ENCODE measurements around the gene CPSF2.

CPSF2 gene

DNA sequence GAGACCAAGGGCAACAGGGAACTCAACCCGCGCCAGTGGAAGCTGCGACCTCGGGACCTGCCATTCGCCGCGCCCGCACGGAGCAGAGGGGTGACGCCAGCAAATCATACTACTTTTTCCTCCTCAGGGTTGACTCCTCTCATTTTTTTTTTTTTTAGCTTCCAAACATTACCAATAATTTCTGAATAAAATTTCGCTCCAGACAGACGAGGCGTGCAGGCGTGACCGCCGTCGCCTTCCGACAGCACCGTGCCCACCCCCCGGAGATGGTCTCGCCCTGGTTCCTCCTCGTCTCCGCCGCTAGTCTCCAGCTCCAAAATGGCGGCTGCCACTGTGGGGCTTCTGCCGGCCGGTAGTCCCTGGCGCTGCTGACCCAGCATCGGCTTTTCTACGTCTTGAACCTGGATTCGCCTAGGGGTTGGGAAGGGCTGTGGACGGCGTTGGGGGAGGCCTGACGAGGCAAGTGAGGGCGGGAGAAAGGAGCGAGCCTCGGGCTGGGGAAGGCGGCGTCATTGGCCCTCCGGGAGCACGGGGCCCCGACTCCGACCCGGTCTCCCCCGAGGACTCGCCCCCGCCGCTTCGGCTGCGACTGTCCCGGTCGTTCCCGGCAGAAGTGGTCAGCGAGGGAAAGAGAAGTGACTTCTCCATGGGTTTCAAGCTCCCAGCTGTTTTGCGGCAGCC lies at the start of gene CPSF2, which contains the start of gene NDUFB1:
Gene CPSF2, plus strand, starts transcription at position 300 of the 681 bp plus-strand sequence. CDS start 9,016 bp downstream, outside the sequence.
Gene NDUFB1, minus strand, starts transcription at position 37 of the 681 bp plus-strand sequence. CDS start 4,069 bp downstream, outside the sequence.
- DNase-seq = peak; percentile 88 to 91

DNA sequence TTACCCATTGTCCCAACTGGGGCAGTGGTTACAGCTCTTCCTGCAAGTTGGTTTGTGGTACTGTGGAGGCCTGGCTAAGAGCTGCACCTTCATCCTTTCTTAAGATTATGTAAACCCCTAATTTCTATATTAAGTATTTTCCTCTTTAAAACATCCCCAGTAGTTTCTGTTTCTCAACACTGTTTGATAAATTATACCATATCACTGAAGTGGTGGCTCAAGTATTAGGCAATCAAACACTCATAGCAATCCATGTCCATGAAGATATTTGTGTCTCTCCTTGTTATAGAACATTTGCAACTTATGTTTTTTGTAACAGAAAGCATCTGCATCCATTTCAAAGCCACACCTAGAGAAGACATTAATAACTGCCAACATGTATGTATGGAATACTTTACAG lies 47.2 kb upstream of the CPSF2 start:
- DNase-seq = no peak

DNA sequence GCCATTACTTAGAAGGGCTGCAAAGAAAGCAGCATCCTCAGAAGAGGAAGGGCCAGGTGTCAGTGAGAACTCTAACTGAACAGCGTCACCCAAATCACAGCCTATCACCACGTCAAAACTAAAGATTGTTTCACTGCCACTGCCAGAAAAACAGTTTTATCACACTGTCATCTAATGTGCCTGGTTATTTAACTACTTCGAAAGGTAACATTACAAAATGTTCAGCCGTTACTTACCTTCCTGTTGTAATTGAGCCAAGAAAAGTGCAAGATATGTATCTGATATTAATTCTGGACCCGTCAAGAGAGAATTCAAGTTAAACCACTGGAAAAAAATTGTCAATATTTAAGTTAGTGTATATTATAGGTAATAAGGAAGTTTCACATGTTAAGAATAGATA lies 33.3 kb upstream of the CPSF2 start:
- DNase-seq = no peak

DNA sequence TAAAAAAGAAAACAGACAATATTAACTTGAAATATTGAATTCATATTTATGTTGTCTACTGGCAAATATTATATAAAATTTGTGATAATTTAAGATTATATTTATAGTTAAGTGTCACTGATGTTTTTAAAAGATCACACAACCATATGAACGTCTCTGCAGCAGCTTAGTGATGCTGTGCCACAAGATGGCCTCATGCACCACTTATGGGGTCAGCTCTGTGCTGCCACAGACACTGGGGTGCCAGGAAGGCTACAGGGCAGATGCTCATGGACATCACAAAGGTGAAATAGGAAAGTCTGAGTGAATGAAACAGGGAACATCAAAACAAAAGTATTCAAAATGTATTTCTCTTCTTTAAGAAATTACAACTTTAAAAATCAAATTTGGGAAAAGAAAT lies 28.4 kb upstream of the CPSF2 start:
- no peak for DNase-seq

DNA sequence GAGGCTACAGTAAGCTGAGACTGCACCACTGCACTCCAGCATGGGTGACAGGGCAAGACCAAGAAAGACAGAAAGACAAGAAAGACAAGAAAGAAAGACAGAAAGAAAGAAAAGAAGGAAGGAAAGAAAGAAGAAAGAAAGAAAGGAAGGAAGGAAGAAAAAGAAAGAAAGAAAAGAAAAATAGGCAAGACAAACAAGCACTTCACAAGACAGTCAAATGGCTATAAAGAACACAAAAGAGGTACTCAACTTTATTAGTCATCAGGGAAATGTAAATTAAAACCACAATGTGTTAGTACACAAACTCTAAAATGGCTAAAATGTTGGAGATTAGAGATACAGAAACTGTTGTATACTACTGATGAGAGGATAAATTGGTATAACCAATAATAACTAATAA lies 22.0 kb upstream of the CPSF2 start:
- no peak for DNase-seq

DNA sequence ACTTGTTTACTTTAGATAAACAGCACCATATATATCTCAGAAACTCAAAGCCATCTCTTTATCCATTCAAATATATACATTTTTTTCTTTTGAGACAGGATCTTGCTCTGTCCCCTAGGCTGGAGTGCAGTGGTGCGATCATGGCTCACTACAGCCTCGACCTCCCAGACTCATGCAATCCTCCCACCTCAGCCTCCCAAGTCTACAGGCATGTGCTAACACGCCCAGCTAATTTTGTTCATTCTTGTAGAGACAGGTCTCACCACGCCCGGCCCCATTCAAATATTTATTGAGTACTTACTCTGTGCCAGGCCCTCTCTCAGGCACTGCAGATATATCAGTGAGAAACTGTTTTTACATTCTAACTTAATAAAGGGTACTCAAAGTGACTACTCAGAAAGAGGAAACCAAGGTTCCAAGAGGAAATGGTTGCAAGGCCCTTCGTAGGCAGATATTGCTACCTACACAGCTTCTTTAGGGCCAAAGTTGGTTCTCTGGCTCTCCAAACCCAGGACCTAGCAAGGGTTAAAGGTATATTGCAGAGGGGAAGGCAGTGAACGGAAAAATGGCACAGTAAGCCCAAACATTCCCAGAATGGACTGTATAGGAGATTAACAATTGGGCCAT lies 18.3 kb upstream of the CPSF2 start:
- no peak for DNase-seq

DNA sequence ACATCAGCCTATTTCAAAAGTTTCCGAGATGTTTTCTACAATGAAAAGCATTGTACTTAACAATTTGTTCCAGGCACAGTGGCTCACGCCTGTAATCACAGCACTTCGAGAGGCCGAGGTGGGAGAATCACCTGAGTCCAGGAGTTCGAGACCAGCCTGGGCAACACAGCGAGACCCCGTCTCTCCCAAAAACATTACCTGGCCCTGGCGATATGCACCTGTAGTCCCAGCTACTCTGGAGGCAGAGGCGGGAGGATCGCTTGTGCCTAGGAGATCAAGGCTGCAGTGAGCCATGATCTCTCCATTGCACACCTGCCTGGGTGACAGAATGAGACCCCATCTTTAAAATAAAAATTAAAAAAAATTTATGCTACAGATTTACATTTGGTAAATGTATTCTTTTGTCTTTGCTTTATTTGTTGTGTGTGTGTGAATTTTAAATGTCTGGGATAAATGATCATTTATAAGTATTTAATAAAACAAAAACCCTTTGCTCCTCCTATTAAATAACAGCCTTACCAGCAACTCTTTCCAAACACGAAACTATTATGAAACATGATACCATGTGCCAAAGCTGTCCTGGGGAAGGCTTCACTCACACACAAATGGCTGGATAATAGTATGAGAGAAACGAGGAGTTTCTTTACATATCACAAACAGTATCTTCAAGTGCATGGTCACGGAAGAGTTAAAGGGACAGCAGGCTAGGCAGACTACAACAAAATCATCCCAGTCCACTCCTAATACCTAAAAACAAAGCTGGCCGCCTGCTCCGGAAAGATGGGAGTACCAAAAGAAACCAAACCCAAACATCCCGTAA lies 16.5 kb upstream of the CPSF2 start:
- no peak for DNase-seq

DNA sequence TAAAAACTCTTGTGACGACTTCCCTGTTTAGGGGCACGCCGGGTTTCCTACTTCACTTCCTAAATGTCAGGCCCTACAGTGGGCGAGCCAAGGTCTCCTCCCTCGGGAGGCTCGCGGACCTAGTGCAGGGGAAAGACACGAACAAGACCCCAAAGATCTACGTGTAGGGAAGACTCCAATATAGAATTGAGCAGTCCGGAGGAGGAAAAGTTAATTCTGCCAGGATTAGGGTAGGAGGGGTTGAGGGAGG lies 16.0 kb upstream of the CPSF2 start:
- no peak for DNase-seq

DNA sequence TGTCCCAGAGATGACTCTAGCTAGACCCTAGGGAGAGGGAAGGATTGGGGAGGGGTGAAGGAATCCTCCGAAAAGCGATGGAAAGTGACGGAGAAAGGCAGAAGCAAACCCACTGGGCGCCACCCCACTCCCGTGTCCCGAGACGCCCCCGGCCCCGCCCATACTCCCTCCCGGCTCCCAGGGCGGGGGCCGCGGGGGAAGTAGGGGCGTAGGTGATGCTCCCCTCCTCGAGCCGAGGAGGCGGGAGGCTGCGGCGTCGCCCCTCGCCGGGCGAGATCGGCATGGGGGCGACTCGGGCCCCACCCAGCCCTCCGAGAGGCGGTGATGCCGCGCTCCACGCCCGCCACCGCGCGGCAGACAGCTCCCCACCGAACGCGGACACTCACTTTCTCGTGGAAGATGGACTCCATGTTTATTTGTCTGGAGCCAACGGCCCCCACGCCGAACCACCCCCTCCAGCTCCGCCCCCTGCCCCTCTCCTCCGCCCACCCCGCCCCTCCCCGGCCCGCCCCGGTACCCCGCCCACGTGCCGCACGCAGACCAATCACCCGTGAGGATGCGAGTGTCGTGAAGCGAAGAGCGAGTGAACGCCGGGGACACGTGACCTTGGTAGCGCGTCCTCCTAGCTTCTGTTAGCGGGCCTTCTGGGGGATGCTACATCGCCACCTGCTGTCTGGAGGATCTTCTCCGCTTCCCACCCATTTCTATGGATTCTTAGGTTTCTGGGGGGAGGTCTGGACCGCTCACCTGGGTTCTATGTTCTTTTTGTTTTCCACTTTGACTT lies 15.4 kb upstream of the CPSF2 start, which contains the start of gene ATXN3:
Gene ATXN3, minus strand, starts transcription at position 440 of the 784 bp plus-strand sequence. Its CDS starts 30 bp downstream, at position 410.
- DNase-seq = peak; percentile 95

DNA sequence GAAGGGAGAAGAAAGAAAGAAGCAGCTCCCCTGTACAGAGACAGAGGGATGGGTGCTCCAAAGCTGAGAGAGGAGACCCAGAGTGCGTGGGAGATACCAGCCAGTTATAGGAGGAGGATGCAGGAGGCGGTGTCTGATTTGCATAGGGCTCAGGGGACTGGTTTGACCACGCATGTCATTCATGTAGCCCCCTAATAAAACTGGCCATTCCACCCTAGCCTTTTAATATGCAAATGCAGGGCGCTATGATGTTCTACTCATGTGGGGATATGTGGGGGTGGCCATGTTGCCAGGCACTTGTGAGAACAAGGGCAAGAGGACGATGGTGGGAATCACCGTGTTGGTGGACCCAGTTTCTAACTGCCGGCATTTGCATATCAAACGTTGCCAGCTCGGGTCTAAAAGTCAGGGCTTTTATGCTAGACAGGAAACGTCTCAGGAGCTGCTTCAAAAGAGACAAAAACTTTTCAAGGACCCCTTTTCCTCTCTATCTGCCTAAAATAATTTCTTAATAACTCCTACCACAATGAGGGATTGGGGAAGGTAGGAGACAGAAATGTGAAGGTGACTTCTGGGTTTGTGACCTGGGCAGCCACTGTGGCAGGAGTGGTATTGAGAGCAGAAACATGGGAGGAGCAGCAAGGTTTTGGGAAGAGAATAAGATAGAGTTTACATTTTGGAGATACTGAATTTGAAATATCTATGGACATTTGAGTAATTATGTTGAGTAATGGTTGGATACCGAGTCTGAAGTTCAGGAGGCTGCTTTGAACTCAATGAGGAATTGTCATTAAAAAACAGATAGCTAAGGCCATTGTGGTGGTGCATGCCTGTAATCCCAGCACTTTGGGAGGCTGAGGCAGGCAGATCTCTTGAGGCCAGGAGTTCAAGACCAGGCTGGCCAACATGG lies 13.2 kb upstream of the CPSF2 start:
- peak; percentile 41 to 46 for DNase-seq

DNA sequence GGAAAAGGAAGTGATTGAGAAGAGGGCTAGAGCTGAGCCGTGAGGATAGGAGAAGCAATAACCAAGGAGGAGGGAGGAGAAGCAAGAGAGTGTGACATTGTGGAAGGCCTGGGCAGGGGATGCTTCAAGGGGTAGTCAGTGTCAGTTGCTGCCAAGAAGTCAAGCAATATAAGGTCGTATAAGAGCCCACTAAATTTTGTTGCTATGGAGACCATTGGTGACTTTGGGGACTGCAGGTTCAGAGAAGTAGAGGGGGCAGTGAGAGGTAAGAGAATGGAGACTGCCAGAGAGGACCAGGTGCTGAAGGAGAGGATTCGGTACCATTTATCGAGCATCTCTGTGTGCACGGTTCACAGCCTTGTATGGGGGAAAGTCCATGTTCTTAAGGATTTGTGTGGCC lies 12.3 kb upstream of the CPSF2 start:
- no peak for DNase-seq

DNA sequence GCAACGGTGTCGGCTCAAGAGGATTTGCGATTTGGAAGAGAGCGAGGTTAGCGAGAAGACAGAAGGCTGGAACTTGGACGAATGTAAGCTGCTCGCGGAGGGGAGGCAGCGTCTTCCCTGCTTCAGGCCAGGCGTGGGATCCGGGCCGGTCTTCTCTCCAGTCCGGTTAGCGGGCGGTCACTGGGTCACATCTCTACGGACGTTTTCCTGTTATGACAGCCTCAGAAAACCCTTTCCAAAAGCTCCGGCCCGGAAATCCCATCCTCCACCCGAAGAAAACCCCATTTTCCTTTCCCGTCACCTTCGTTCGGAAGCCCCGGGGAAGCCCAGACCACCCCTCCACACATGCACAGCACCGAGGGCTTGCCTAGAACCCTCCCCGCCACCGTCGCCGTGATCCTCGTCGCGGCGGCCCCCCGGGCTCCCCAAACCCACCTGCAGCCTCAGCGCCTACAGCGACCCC lies 531 bp upstream of the CPSF2 start:
- DNase-seq = no peak

DNA sequence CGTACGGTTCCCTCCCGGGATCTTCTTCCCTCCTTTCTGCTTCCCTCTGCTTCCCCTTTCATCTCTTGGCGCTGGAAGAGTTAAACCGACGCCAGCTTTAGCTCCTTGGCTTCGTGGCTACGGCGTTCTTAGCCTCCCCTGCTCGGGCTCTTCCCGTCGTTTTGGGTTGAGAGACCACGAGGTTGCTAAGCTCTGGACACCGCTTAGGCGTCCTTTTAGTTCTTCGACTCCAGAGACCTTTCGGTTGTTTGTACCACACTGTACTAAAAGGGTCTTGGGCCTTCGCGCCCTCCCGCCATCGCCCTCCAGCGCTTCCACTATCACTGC lies 545 bp downstream of the CPSF2 start:
- DNase-seq = no peak

DNA sequence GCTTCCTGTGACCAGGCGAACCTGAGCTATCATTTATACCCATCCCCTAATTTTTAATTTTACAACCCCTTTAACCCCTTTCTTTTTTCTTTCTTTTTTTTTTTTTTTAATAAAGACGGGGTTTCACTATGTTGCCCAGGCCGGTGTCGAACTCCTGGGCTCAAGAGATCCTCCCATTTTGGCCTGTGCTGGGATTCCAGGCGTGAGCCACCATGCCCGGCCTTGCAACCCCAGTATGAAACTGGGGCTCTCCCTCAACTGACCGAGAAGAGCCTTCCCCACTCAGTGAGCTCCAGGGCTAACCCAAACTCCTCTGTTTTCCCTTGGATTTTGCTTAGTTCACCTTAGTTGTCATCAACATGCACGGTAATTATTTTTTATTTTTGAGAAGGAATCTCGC lies 992 bp downstream of the CPSF2 start:
- no peak for DNase-seq

DNA sequence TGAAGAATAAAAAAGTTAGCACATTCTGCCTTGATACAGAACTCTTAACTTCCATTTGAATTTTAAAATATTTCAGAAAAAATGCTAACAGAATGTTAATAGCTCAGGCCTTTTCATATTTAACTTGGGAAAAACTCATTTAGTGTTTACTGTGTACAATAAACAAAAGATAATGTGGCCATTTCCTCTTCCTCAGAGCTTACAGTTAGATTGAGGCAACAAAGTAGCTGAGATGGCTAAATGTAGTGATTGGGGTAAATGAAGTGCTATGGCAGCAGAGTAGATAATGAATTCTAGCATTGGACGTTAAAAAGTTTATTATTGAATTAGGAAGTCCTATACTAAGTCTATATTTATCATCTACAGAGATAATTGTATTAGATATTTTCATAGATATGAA lies 12.7 kb downstream of the CPSF2 start:
- DNase-seq = no peak

DNA sequence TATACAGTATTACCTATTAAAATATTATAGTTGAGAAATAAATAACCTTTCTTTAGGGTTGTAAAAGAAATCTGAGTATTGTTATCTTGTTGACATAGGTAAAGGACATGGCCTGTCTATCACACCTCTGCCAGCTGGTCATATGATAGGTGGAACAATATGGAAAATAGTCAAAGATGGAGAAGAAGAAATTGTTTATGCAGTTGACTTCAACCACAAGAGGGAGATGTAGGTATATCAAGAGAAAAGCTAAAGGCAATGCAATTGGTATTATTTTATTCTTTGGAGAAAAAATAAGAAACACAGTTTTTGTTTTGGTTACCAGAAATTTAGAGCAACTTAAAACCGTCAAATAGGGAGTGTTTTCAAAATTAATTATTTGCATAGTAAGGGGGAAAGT lies 13.5 kb downstream of the CPSF2 start:
- DNase-seq = no peak

DNA sequence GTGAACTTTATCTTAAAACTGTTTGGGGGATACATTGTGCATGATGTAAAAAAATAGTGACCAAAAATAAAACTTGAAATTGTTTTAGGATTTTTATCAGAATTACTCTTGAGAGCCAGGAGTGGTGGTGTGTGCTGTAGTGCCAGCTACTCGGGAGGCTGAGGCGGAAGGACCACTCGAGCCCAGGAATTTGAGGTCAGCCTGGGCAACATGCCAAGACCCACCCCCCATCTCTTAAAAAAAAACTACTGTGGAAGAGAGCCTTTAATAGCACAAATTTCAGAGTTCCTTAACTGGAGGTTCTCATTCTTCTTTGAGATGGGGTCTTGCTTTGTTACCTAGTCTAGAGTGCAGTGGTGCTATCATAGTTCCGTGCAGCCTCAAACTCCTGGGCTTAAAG lies 21.5 kb downstream of the CPSF2 start:
- DNase-seq = no peak

DNA sequence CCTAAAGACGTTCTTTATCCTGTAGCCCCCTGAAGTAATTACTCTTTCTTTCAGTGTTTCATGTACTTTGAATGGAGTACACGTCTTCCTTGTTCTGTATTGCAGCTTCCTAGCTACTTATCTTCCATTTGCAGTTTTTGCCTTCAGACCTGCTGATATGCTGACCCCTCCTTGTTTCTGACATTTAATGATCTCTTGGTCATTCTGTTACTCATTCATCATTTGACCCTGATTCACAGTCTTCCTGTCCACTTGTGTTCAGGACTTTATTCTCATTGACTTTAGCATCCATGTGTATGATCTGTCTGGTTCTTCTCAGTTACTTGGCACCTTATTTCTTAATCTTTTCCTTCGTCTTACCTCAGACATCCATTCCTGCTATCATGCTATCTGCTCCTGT lies 22.2 kb downstream of the CPSF2 start:
- DNase-seq = no peak

DNA sequence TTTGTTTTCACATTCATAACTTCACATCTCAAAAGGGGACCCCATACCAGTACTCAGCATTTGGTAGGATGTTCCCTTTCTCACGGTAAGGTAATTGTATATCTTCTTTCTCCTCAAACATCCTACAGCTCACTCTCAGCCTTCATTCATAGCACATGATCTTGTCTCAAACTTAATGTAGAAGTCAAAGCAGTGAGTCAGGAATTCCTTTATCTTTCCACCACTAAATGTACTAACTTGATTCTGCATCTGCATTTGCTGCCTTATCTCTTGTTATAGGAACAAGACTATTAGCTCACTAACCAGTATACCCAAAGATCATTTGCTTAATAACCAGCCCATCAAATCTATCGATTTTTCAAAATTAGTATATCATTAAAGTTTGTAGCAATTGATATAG lies 22.9 kb downstream of the CPSF2 start:
- no peak for DNase-seq

DNA sequence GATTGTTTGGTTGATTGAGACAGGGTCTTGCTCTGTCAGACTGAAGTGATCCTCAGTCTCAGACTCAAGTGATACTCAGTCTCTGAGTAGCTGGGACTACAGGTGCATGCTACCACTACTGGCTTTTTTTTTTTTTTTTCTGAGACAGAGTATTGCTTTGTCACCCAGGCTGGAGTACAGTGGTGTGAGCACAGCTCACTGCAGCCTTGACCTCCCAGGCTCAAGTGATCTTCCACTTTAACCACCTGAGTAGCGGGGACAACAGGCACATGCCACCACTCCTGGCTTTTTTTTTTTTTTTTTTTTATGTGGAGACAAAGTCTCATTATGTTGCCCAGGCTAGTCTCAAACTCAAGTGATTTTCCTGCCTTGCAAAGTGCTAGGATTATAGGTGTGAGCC lies 31.8 kb downstream of the CPSF2 start:
- no peak for DNase-seq

DNA sequence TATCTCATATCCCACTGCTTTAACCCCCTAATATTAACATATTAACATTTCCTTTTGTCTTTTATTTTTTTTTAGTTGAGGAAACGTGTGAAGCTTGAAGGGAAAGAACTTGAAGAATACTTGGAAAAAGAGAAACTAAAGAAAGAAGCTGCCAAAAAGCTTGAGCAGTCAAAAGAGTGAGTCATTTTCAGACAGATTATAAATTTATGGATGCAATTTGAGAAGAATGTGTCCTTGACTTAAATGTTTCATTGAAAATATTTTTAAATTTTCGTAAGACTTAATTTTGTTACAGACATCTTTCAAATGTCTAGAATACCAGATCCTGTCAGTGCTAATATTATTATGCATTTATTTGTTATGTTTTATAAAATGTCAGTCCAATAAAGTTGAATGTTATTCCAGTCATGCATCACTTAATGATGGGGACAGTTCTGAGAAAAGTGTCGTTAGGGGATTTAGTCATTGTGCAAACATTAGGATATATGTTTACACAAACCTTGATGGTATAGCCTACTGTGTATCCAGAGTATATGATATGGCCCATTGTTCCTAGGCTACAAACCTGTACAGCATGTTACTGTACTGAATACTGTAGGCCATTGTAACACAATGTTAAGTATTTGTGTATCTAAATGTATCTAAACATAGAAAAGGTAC lies 32.6 kb downstream of the CPSF2 start:
- DNase-seq = no peak

DNA sequence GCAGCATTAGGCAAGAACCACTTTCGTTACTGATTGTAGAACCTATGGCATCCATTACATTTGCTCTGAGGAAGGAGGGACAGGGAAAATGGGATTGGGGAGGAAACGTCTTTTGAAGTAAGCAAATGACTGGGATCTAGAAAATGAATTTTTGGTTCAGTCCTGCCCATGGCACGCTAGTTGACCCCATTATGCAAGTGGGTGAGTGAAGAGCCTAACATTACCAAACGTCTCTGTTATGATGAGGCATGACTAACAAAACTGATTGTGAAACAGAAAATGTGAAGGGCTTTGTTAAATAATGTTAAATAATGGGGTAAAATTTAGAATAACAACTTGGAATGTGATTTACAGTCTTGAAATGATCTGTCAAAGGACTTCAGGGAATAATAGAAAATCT lies 38.9 kb downstream of the CPSF2 start:
- no peak for DNase-seq

All from activated T-cell treated with anti-CD3 and anti-CD28 coated beads, Interleukin-2, amount 50 U/mL, for 48 hours (primary cell).